Stimulated activated CD8-positive, alpha-beta memory T cell treated with anti-CD3 and anti-CD28 coated beads, Interleukin-2, amount 100 ng/mL, for 1 hour (primary cell): Measurements from ENCODE around the gene CNTN4.

Experiments used
- DNase-seq, 2 donors: peaks; one replicate each; pipeline ENCODE4 v3.0.0-alpha.2; 2020; ENCODE audit warnings: low read depth in 2 of 2

Gene CNTN4

GRCh38 chr3:2579206-2579605 is 480.5 kb downstream of the CNTN4 start:
- DNase-seq, result no peak

GRCh38 chr3:2583046-2583445 is 484.4 kb downstream of the CNTN4 start:
- no peak for DNase-seq

- DNase-seq, result no peak
Observed at GRCh38 chr3:2589336-2589969, 490.8 kb downstream of the CNTN4 start.

DNA sequence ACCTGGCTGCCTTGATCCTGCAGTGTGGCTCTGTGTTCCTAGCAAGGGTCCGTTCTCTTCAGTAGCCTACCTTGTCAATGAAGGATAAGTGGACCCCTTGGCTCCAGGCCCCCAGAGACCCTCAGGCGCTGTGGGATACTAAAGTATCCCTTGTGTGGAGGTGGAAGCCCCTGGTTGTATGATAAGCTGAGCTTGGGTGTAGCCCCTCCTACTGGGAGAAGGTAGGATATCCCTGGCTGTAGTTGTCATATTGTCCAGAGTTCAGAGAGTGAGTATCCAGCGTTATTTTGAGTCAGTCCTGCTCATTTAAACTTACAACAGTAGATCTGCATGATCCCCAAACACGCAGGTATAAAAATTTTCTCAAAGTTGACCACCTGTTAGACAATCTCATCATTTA is 496.8 kb downstream of the CNTN4 start:
- DNase-seq, result no peak

DNA sequence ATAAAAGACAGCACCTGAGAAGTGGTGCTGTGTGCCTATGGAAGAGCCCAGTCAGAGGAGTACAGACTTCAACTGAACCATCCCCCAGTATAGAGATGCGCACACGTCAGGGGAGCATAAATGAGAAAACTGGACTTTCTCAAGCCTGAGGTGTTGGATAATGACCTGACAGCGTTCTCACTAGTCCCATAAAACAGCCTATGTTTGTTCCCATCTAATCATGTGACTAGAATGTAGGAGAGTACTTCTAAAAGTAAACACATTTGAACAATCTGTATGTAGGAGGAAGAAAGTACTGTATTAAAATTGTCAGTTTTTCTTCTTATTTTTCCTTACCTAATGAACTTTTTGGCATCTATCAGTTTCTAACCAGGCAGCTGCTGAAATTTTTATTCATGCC is 498.9 kb downstream of the CNTN4 start:
- no peak for DNase-seq

- no peak for DNase-seq
Observed at GRCh38 chr3:2599471-2599870, 500.8 kb downstream of the CNTN4 start.

- no peak for DNase-seq
Observed at GRCh38 chr3:2603692-2604289, 505.1 kb downstream of the CNTN4 start.

- no peak for DNase-seq
Observed at GRCh38 chr3:2614578-2614977, 515.9 kb downstream of the CNTN4 start.

DNA sequence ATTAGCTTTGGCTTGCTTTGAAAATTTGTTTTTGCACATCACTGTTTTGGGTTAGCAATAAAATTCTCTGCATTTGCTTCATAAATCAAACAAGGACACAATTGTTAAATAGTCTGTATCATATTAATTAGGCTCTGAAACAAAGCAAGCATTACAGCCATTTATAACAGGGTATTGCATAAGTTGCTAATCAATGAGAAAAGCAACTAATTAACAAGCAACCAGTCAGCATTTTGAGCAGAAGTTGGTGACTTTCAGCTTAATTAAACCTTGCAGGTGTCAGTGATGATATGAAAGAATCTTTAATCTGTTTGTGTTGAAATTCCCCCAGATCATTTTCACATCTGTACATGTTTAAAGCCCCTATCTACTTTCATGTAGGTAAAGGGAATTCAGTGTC is 516.4 kb downstream of the CNTN4 start:
- no peak for DNase-seq

- no peak for DNase-seq
Observed at GRCh38 chr3:2623436-2623835, 524.8 kb downstream of the CNTN4 start.

DNA sequence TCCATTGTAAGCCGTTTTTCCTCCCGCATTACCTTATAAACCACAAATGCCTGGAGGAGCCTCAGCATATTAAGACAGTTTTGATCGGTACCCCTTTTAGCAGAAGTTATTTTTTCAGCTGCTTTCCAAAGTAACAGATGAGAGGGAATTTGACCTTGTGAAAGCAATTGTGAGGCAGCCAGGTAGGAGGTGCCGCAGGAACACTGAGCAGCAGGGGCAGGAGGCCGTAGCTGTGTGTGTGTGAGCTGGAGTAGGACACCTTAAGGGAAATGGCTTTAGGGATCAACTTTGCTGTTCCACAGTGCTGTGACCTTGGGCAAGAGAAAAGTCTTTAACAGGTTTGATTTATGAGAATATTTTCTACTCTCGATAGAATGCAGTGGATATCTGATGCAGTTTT is 529.5 kb downstream of the CNTN4 start:
- DNase-seq, result no peak

GRCh38 chr3:2635511-2635910 is 536.8 kb downstream of the CNTN4 start:
- no peak for DNase-seq

- DNase-seq, result no peak
Observed at GRCh38 chr3:2643606-2644005, 544.9 kb downstream of the CNTN4 start.

DNA sequence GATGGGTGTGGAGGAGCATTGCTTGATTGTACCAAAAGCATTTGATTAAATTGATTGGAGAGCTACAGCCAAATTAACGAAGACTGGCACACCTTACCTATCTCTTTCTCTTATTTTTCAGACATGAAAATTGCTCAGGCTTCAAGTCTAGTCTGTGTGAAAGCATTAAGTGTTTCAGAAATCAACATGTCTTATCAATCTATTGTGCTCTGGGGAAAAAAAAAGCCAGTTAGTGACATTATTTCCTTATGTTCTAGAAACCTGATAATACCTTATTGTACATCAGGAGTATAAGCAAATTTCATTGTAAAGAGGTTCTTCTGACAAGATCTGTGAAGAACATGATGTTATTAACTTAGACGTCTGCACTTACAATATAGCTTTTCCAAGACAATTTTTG is 546.3 kb downstream of the CNTN4 start:
- DNase-seq, result no peak

DNA sequence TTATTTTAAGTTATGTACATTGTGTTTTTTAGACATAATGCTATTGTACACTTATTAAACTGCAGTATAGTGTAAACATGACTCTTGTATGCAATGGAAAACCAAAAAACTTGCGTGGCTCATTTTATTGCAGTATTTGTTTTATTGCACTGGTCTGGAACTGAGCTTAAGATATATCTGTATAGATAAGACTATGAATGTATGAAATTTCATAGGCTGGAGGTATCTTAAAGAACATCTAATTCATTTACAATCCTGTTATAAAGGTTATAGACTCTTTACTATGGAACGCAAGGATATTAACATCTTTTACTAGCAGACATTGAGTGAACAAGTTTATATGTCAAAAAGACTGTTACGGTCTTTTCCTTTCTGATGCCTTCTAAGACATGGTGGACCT is 552.1 kb downstream of the CNTN4 start:
- DNase-seq, result no peak

DNA sequence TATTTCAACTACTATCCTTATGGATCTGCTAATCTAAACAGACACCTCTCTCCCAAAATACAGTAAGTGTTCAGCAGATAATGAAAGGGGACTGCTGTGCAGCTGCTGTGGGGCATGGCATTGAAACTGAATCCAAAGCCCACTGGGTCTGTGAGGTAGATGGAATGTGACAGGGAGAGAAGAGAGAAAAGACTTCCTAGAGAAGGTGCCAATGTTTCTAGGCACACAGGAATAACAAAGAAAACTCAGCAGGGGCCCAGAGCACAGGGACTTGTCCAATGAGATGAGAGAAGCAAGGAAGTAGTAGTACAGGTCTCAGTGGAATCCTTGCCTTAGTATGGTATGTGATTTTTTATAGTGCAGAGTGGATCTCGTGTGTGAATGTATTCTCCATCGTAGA is 553.7 kb downstream of the CNTN4 start:
- DNase-seq, result no peak

- DNase-seq, result no peak
Observed at GRCh38 chr3:2653706-2654105, 555.0 kb downstream of the CNTN4 start.

- DNase-seq, result no peak
Observed at GRCh38 chr3:2655229-2655701, 556.6 kb downstream of the CNTN4 start.

- no peak for DNase-seq
Observed at GRCh38 chr3:2656806-2657777, 558.4 kb downstream of the CNTN4 start.

GRCh38 chr3:2657971-2658370 is 559.3 kb downstream of the CNTN4 start:
- DNase-seq, result no peak

- no peak for DNase-seq
Observed at GRCh38 chr3:2659896-2660295, 561.2 kb downstream of the CNTN4 start.

DNA sequence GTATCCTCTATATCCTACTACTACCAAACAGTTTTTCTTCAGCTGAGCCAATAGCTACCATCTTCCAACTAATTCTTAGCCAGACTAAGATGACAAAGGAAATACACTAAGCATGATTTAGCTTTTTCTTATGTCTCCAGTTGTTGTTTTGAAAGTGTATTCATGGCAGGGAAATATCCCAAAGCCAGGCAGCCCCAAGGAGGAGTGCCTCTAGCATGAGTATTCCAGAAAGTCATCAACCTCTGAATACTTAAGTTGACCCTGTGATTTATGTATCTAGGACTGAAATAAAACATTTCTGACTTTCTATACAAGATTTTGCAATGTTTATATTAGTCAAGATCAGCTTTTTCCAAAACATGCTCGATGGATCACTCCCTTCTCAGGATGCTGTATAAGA is 562.4 kb downstream of the CNTN4 start:
- no peak for DNase-seq

DNA sequence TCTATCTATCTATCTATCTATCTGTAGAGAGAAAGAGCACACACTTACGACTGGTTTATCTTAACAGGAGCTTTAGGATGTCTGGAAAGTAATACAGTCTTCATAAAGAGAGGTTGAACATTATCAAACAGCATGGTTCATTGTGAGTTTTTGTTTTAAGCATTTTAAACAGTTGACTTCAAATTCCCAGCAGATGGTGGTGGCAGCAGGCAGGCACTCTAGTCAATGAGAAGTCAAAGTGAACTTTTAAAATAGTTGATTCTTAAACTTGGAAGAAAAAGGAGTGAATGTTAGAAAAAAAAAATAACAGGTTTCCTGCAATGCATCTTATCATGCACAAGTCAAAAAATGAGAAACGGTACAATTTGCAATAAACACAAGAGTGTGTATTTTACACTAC is 578.8 kb downstream of the CNTN4 start:
- DNase-seq, result no peak
